ENCODE data around the gene WDR77.

- TF ChIP-seq CTCF (IDR thresholded peaks at IDR 0.05) (no peak), EP300 (IDR thresholded peaks at IDR 0.05) (no peak), POLR2A (IDR thresholded peaks at IDR 0.05) (no peak)
These were observed 31.6 kb upstream of the WDR77 start for GRCh38 chr1:111480674-111481073.
